ENCODE results near the gene SLC46A3.

DNA sequence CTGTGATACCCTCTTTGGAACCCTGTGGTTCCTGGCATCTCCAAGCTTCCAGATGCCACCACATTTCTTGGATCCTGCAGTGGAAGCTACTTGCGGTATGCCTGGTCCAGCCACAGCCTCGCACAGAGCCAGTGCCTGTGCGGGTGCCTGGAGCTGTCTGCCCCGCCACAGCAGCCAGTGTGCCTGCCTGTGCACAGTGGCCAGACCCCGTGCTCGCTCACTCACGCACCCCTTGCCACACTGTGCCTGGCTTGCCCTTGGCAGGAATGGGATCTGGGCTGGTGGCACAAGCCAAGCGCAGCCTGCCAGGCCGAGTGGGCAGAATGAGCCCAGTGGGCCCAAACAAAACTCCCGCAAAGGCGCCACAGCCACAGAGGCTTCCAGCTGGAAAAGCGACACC is 33.7 kb downstream of the SLC46A3 start:
- TF ChIP-seq, protein P1, sequence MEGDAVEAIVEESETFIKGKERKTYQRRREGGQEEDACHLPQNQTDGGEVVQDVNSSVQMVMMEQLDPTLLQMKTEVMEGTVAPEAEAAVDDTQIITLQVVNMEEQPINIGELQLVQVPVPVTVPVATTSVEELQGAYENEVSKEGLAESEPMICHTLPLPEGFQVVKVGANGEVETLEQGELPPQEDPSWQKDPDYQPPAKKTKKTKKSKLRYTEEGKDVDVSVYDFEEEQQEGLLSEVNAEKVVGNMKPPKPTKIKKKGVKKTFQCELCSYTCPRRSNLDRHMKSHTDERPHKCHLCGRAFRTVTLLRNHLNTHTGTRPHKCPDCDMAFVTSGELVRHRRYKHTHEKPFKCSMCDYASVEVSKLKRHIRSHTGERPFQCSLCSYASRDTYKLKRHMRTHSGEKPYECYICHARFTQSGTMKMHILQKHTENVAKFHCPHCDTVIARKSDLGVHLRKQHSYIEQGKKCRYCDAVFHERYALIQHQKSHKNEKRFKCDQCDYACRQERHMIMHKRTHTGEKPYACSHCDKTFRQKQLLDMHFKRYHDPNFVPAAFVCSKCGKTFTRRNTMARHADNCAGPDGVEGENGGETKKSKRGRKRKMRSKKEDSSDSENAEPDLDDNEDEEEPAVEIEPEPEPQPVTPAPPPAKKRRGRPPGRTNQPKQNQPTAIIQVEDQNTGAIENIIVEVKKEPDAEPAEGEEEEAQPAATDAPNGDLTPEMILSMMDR (IDR thresholded peaks at IDR 0.05) = no peak
- TF ChIP-seq POLR2AphosphoS5 (IDR thresholded peaks at IDR 0.05) (no peak), POLR2A (IDR thresholded peaks at IDR 0.05) (no peak)

Measured in stomach (tissue), 4 donors.